Common myeloid progenitor, CD34-positive (primary cell): Measurements from ENCODE around the gene CLEC16A.

ENCODE experiments used
- CTCF ChIA-PET: fragments of 350-600 bp; sonication (Branson Sonifier 250); formaldehyde crosslinking; loops from one replicate; lab custom pipeline; 2021; ENCODE audit warnings: antibody characterized with exemption; lab: Charles Lee
- POLR2A ChIA-PET: fragments of 350-600 bp; sonication (Branson Sonifier 250); formaldehyde crosslinking; loops from one replicate; lab custom pipeline; 2021; ENCODE audit warnings: antibody characterized with exemption; lab: Charles Lee
- DNase-seq, 3 donors: peaks; one replicate each; pipeline versions ENCODE4 v3.0.0 to v3.0.0-alpha.2; 2013
- H3K27ac ChIP-seq, 2 experiments: 1 replicate in 1 of 2; 2 replicates in 1 of 2; pipeline ENCODE4 v1.7.0; 2013; ENCODE audit warnings: inconsistent platforms in 2 of 2, low read length in 2 of 2, mild to moderate bottlenecking in 2 of 2, low read depth in 1 of 2, moderate library complexity in 1 of 2; ENCODE audit not compliant: severe bottlenecking in 2 of 2, insufficient read depth in 1 of 2, poor library complexity in 1 of 2
- H3K27me3 ChIP-seq, 5 experiments: replicated peaks in 2 of 5; 1 replicate in 3 of 5; 2 replicates in 2 of 5; pipeline versions ENCODE4 v1.6.1 to v1.7.0; 2013; ENCODE audit warnings: low read length in 4 of 5, mild to moderate bottlenecking in 2 of 5, moderate library complexity in 2 of 5, inconsistent platforms in 1 of 5; ENCODE audit not compliant: insufficient read depth in 5 of 5, control insufficient read depth in 4 of 5
- H3K36me3 ChIP-seq, 4 experiments: 1 replicate in 2 of 4; 2 replicates in 2 of 4; pipeline versions ENCODE4 v1.6.1 to v1.7.0; 2013; ENCODE audit warnings: low read length in 3 of 4, control low read depth in 1 of 4, mild to moderate bottlenecking in 1 of 4; ENCODE audit not compliant: control insufficient read depth in 4 of 4, insufficient read depth in 4 of 4
- H3K4me1 ChIP-seq, 4 experiments: 1 replicate in 3 of 4; 2 replicates in 1 of 4; pipeline versions ENCODE4 v1.6.1 to v1.7.1; 2013; ENCODE audit warnings: low read length in 3 of 4, mild to moderate bottlenecking in 3 of 4, control low read depth in 1 of 4, inconsistent platforms in 1 of 4, moderate library complexity in 1 of 4; ENCODE audit not compliant: control insufficient read depth in 4 of 4, insufficient read depth in 4 of 4; ENCODE audit errors: control extremely low read depth in 1 of 4
- H3K4me3 ChIP-seq, 7 experiments: 1 replicate in 4 of 7; 2 replicates in 3 of 7; pipeline versions ENCODE4 v1.5.1 to v1.7.0; 2013; ENCODE audit warnings: mild to moderate bottlenecking in 7 of 7, low read length in 6 of 7, moderate library complexity in 6 of 7, inconsistent platforms in 2 of 7, low read depth in 2 of 7, control low read depth in 1 of 7; ENCODE audit not compliant: insufficient read depth in 4 of 7, control insufficient read depth in 1 of 7; ENCODE audit errors: extremely low read depth in 1 of 7
- H3K9me3 ChIP-seq, 5 experiments: 1 replicate in 4 of 5; 2 replicates in 1 of 5; pipeline versions ENCODE4 v1.6.1 to v1.7.1; 2013; ENCODE audit warnings: low read length in 4 of 5, mild to moderate bottlenecking in 2 of 5, inconsistent platforms in 1 of 5, low read depth in 1 of 5, moderate library complexity in 1 of 5; ENCODE audit not compliant: control insufficient read depth in 4 of 5, insufficient read depth in 2 of 5; ENCODE audit errors: control extremely low read depth in 1 of 5
- whole genome bisulfite sequencing: methylation state at CpG from one replicate; pipeline ENCODE4 v1.1.5; 2013; ENCODE audit not compliant: insufficient coverage; 5-methylcytosine and 5-hydroxymethylcytosine counted together

CLEC16A gene

GRCh38 chr16:11198375-11198774, 254.0 kb downstream of the CLEC16A start:
- Histone ChIP-seq H3K27me3 (no peaks in the 10 kb centered on the region), H3K4me1 (peaks cover 2 to 78% (median 33%) of the 10 kb centered on the region in 4 experiments), H3K36me3 (no peaks in the 10 kb centered on the region), H3K4me3 (no peak overlapping the region), H3K9me3 (peaks cover 0 to 2% (median 0%) of the 10 kb centered on the region in 5 experiments), H3K27ac (no peak overlapping the region)
- WGBS: 83% methylated on average over 3 of the region's 5 CpGs
- no peak for DNase-seq
- CTCF ChIA-PET: interaction anchor here (0.8 to 1.4 kb wide), 2 partner anchors 15 to 57 kb away, joined by 3 read pairs; partner anchors contain the start of gene SOCS1
- POLR2A ChIA-PET: no interaction called here

GRCh38 chr16:11198828-11199227, 254.5 kb downstream of the CLEC16A start:
- WGBS: 96% methylated on average over 4 of the region's 8 CpGs
- H3K36me3 ChIP-seq: no peaks in the 10 kb centered on the region
- H3K27ac ChIP-seq: no peak overlapping the region
- no peak overlapping the region for H3K4me3 ChIP-seq
- POLR2A ChIA-PET: no interaction called here
- no peak for DNase-seq
- H3K27me3 ChIP-seq: no peaks in the 10 kb centered on the region
- CTCF ChIA-PET: interaction anchor here (0.8 to 1.4 kb wide), 2 partner anchors 15 to 57 kb away, joined by 3 read pairs; partner anchors contain the start of gene SOCS1
- peaks cover 2 to 79% (median 33%) of the 10 kb centered on the region in 4 experiments for H3K4me1 ChIP-seq
- H3K9me3 ChIP-seq: peaks cover 0 to 2% (median 0%) of the 10 kb centered on the region in 5 experiments

- Histone ChIP-seq H3K36me3 (no peaks in the 10 kb centered on the region), H3K4me1 (peaks cover 2 to 77% (median 31%) of the 10 kb centered on the region in 4 experiments), H3K9me3 (peaks cover 0 to 2% (median 0%) of the 10 kb centered on the region in 5 experiments), H3K27ac (no peak overlapping the region), H3K27me3 (no peaks in the 10 kb centered on the region), H3K4me3 (no peak overlapping the region)
- POLR2A ChIA-PET: no interaction called here
- no peak for DNase-seq
- 96% methylated on average over 7 of the region's 10 CpGs for WGBS
- CTCF ChIA-PET: no interaction called here
Measured at GRCh38 chr16:11200592-11200991, 256.2 kb downstream of the CLEC16A start.

DNA sequence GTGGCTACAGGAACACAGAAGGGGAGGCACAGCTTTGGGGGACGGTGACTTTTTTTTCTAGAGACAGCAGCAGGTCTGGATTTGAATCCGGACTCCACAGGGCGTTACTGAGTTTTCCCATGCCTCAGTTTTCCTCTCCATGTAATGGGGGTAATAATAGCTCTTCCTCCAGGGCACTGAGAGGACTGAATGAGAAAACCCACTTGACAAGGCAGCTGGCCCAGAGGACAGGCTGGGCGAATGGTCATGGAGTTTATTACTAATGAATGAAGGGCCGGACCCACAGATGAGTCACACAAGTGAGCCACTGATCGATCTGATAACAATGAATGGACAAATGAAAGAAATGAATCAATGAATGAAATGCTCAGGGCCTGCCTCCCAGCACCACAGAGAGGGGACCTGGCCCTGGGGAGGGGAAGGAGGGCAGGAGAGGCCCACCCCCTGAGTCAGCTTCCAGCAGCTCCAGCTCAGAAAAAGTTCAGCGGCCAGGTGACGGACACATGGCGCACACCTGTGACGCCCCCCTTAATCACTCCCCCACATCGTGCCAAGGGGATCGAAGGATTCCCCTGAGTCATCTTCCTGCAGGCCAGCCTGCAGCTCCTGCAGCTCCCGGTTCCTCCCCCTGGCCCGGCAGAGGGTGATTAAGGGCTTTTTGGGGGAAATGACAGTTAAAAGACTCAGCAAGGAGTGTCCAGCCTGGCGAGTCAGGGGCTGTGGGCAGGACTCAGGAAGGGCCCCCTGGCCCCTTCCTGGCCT, 257.3 kb downstream of the CLEC16A start:
- Histone ChIP-seq H3K36me3 (no peaks in the 10 kb centered on the region), H3K9me3 (no peaks in the 10 kb centered on the region), H3K27ac (peak overlapping the region in 1 of 2 experiments; percentile 70), H3K4me1 (peaks cover 2 to 87% (median 38%) of the 10 kb centered on the region in 4 experiments), H3K4me3 (peak overlapping the region in 3 of 7 experiments; percentile 28 to 37 (median 32)), H3K27me3 (no peaks in the 10 kb centered on the region)
- WGBS: 36% methylated on average over 11 of the region's 15 CpGs
- CTCF ChIA-PET: interaction anchor here (0.9 to 1.0 kb wide), 2 partner anchors 8 to 29 kb away, joined by 4 read pairs; no protein-coding TSS in a partner anchor
- DNase-seq: peak; percentile 62 to 81 (median 80)
- POLR2A ChIA-PET: interaction anchor here (0.6 to 1.0 kb wide), 3 partner anchors 25 to 1553 kb away, joined by 3 read pairs; partner anchors contain the start of gene SOCS1

DNA sequence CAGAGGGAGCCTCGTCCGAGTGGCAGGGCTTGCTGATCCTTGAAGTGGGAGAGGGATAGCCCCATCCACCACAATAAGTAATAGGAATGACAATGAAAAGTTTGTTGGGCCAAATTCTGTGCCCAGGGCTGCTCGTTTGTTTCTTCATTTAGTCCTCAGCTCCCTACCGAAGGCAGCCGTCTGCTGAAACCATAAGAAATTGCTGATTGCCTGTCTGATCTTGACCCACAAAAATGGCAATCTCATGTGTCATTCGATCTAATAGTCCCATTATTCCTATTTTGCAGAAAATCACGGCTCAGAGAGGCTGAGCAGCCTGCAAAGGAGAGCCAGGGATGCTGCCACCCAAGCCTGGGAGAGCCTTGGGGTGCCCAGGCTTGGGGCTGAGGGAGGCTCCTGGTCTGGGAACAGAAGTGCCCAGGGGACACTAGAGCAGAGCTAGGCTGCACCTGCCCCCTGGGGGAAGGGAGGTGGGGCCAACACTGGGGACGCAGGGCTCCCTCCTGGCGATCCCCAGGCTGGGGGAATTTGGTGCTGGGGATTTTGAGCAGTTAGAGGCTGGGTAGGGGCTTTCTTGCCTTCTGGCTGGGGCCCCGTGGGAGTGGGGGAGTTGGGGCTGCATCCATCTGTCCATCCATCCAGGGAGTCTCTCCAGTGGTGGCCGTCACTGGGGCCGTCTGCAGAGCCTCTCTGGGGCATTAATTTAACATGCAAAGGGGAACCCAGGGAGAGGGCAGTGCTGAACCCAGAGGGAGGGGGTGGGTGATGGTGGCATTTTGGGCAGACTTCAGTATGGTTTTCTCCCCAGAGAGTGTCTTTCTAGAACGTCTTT, 258.1 kb downstream of the CLEC16A start:
- ChIA-PET CTCF (interaction anchor here (1.0 kb wide), 1 partner anchor 9 kb away, joined by 4 read pairs; no protein-coding TSS in a partner anchor), POLR2A (interaction anchor here (0.6 to 1.0 kb wide), 3 partner anchors 26 to 1552 kb away, joined by 3 read pairs; partner anchors contain the start of gene SOCS1)

GRCh38 chr16:11203111-11203623, 258.8 kb downstream of the CLEC16A start:
- ChIA-PET POLR2A (no interaction called here), CTCF (no interaction called here)
- Histone ChIP-seq H3K27ac (no peak overlapping the region), H3K9me3 (peaks cover 0 to 8% (median 4%) of the 10 kb centered on the region in 5 experiments), H3K4me3 (no peak overlapping the region), H3K4me1 (peaks cover 2 to 78% (median 38%) of the 10 kb centered on the region in 4 experiments), H3K27me3 (no peaks in the 10 kb centered on the region), H3K36me3 (no peaks in the 10 kb centered on the region)
- 84% methylated on average over 7 of the region's 7 CpGs for WGBS
- DNase-seq: no peak

More for the DNA sequence above, 258.1 kb downstream of the CLEC16A start:
- H3K27me3 ChIP-seq: no peaks in the 10 kb centered on the region
- H3K4me1 ChIP-seq: peaks cover 2 to 85% (median 38%) of the 10 kb centered on the region in 4 experiments
- H3K4me3 ChIP-seq: peak overlapping the region in 3 of 7 experiments; percentile 28 to 37 (median 32)
- DNase-seq: peak in 2 of 3 donors; percentile 12 to 28
- H3K36me3 ChIP-seq: no peaks in the 10 kb centered on the region
- peak overlapping the region in 1 of 2 experiments; percentile 70 for H3K27ac ChIP-seq
- 29% methylated on average over 13 of the region's 13 CpGs for WGBS
- H3K9me3 ChIP-seq: peaks cover 0 to 3% (median under 1%) of the 10 kb centered on the region in 5 experiments
